ENCODE results near the gene TMEM141.
"Not testable (repeated sequence)": the region's sequence is repeated elsewhere in the genome, so short reads cannot be mapped to it uniquely, and the experiment has no call there.

The TMEM141 gene

DNA sequence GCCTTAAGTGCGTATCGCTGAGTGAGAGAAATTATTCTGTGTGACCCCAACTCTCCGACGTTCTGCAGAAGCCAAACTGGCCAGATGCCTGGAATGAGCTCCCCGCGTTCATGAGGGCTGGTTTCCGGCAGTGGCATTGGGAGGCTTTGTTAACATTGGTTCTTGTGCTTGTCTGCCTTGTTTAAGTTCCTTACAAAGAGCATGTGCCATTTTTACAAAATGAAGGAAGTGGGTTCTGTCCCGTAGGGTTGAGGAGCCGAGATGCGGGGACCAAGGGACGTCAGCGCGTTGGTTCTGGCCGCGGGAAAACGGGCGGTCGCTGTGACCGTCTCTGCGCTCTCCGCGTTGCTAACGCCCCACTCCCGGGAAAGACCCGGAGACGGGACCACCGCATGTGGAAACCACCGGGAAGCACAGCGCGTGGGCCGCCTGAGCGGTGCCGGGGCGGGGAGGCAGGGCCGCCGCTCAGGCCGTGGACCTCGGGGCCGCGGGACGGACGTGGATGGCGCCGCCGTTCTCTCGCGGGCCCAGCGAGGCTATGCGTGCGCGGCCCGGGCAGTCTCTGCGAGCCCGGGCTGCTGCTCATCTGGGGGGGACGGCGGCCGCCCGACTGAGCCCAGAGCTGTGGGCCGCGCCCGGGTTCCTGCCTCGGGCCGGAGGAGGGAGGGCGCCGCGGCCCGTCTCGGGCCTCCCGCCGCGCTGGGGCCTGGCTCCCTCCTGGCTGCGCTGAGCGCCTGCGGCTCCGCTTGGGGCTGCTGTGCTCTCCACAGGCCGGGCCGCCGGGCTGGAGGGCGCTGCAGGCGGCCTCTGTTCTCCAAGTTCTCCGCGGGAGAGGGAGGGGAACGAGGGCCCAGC, 30.1 kb downstream of the TMEM141 start:
- no peak for DNase-seq

DNA sequence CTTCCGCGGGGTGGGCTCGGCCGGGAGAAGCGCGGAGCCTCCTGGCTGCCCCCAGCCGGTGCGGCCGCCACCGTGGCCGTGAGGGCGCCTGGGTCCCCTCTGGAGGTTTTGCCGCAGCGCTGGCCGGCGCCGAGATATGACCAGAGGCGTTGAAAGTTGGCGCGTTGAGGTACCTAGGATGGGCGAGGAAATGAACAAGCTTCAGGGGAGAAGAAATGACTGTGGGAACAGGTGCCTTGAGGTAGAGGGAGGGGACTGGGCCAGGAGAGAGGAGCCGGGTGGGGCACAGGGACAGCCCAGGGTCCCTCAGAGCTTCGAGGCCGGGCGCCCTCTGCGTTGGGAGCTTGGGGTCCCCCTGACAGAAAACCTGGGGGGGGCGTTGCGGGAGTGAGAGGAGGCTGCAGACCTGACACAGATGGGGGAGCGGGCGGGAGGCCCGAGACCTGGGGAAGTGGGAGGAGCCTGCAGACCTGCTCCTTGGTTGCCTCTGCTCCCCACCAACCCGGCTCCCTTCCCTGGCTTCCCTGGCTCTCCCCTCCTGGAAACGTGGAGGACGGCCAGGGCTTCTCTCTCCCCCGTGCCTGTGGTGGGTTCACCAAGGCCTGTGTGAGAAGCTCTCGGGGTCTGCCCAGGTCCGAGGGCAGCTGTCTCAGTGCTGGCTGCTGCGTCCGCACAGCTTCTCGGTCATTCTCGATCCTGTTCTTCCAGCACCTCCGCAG, 30.8 kb downstream of the TMEM141 start:
- no peak for DNase-seq

DNA sequence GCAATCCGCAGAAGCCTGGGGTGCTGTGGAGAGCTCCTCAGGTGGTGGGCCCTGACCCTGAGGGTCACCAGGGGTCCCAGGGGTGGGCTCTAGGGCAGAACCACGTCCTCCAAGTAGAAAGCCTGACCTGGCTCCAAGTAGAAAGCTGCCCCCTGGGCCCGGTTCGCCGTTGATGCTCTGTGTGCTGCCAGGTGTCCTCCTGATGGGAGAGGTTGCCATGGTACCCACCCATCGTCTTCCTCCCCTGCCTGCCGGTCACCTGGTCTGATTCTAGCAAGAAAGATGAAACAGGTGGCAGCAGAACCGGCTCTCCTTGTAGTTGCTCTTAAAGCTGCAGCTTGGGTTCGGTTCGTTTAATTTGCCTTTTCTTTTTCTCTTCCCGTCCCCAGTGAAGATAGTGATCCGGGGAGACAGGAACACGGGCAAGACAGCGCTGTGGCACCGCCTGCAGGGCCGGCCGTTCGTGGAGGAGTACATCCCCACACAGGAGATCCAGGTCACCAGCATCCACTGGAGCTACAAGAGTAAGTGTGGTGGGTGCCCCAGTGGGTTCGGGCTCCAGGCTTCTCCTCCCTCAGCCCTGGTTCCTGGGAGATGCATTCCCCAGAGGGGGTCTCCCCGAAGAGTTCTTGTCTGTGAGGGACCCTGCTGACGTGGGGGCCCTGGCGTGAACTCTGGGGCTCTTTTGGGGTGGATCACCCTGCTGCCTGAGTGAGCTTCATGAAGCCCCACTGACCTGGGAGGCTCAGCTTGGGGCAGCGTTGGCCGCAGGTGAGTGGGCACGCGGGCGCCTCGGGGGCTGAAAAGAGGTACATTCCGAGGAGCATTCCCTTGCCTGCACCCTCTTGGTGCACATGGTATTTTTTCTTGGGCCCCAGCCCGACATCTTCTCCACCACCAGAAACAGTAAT, 32.2 kb downstream of the TMEM141 start:
- DNase-seq, result no peak

DNA sequence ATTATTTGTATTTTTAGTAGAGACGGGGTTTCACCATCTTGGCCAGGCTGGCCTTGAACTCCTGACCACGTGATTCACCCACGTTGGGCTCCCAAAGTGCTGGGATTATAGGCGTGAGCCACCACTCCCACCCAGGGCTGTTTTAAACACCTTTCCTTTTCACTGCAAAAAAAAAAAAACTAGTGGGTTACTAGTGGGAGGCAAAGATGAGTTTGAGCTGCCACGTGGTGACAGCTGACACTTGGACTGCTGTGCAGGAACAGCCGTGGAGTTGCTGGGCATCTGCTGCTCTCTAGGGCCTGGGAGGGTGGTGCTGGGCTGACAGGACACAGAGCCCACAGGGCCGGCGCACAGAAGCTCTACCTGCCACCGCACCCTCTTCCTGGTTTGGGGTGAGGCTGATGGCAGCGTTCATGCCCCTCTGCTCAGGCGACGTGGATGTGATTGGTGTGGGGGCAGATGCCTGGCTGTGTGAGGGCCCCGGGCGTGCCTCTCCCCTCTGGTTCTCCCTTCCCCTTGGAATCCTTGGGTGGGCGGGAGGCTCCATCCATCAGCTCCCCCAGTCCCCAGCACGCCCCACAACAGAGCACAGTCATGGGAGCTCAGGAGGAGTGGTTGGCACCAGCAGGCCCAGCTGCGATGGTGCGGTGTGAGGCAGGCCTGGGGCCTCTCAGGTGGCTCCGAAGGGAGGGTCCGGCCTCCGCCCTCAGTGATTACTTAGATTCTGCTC, 33.5 kb downstream of the TMEM141 start:
- no peak for DNase-seq

DNA sequence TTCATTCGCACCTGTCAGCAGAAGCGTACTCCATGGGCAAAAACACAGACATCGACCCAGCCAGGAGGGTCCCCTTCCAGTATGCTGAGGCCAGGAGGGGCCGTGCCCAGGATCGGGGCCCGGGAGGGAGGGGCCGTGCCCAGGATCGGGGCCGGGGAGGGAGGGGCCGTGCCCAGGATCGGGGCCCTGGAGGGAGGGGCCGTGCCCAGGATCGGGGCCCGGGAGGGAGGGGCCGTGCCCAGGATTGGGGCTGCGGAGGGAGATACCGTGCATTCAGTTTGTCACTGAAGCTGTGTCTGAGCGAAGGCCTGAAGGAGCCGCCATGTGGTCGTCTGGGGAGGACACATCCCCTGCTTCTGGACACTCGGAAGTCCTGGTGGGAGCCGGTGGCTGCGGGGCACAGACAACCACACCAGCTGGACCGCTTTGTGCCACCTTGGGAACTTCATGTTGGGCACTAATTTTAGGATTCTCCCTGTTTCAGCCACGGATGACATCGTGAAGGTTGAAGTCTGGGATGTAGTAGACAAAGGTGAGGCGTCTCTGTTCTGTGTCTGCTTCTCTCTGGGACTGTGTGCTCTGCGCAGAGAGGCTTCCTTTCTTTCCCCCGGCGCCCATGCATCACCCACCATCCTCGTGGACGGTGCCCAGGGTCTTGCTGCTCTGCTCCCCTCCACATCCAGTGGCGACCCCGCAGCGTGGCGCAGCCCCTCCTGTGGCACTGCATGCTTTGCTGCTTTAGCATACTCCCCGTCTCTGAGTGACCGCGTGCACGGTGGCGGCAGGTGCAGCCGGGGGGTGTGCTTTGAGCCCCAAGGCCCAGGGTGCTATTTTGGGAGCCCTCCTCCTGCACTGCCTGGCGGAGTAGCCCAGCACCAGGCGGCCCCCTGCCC, 34.4 kb downstream of the TMEM141 start:
- DNase-seq, result no peak

DNA sequence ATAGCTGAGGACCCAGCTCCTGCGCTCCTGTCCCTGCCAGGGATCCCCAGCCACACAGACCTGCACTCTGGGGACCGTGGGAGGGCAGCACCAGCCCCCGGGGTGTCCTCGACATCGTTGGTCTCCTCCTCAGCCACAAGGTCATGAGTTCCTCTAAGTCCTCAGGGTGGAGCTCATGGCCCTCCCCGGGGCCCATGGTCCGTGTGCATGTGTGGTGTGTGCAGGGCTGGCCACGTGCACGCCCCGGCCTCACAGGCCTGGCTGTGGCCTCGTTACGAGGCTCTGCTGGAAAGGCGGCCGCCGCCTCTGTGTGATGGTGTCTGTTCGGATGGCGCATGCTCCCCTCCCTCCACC, 35.0 kb downstream of the TMEM141 start:
- no peak for DNase-seq

DNA sequence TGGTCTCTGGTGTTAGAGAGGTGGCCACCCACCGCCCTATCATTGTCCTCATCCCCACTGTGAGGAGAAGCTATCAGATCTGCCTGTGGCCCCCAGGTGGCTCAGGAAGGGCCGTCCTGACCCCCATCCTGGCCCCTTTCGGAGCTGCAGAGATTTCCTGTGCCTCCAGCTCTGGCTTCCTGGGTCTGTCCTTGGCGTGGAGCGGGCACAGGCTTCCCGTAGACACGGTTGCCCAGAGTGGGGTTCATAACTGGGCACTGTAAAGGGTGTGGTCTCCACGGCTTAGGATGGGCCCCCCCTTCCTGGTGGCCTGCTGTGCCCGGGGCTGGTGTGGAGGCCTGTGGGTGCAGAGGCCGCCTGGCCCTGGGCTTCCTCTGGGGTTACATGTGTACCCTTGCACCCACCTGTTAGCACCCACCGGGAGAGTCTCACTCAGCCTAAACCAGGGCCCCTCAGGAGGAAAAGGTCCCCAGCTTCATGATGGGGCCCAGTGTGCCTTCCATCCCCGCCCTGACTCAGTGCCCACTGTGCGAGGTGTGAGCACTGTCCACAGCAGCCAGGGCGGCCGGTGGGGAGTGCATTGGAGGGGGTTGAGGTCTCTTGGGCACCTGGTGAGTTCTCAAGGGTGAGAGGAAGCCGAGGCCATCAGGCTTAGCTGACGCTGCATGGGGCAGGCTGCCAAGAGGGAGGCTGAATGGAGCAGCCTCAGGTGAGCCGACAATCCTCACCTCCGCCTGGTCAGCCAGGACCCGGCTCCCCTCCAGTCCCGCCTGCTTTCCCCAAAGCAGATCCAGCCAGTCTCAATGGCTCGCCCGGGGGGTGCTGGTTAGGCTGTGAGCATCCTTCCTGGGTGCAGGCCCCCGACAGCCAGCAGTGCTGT, 35.8 kb downstream of the TMEM141 start:
- no peak for DNase-seq

DNA sequence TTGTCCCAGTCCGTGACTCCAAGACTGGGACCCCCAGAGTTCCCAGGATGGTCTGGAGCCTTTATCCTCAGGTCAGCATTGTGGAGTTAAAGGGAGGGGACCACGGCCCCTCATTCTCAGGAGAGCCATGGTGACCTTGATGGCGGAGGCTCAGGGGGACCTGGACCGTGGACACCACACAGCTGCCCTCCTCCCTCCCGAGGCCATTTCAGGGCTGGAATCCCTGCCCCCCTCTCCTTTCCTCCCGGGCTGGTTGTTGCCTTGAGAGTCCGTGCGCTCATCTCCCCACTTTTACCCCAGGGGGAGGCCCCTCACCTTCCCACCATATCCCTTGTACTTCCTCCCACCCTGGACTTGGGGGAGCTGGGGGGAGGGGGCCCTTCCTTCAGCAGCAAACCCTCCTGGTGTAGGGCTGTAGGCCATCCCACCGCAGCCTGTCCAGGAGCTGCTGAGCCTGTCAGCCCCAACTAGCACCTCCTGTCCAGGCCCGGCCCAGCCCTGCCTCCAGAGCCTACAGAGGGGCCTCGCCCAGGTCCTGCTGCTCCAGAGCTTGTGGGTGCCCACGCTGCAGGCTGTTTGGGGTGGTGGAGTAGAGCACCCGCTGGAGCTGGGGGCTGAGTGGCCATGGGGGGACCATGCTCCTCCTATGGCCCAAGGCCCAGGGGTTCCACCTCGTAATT, 36.8 kb downstream of the TMEM141 start:
- DNase-seq, result no peak

DNA sequence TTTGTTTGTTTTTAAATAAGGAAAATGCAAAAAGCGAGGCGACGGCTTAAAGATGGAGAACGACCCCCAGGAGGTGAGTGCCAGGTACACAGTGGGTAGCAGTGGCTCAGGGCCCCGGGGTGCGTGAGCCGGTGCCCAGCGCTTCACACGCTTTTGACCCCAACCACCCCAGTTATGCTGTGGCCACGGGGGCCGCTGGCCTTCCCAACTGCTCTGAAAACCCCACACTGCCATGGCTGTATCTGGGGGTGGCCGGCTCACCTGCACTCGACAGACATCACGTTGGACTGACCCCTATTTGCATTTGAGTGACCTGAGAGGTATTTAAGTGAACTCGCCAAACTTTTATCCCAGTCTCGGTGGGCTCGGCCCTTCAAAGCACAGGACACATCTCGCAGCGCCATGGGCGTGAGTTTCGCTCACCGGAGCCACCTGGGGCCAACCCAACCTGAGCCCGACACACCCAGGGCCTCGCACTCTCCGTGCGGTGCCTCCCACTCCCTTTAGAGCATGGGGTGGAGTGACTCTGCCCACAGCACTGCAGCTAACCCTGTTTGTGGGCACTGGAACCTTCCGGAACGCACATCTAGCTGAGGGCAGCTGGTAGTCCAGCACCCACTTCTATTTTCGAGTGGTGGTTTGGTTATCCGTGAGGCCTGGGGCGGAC, 37.5 kb downstream of the TMEM141 start:
- DNase-seq, result no peak

DNA sequence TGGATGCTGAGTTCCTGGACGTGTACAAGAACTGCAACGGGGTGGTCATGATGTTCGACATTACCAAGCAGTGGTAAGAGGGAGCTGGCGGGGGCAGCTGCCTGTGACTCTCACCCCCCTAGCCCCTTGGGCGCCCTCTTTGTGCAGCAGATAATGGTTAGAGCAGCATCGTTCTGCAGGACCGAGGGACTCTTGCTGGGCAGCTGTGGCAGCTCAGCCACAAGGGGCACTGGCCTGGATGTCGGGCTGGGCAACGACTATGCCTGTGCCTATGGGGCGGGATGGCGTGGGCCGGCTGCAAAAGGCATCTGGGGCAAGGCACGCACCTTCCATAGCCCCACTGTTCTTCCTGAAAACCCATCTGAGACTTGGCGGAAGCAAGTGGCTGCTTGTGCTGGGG, 38.3 kb downstream of the TMEM141 start:
- DNase-seq, result no peak

DNA sequence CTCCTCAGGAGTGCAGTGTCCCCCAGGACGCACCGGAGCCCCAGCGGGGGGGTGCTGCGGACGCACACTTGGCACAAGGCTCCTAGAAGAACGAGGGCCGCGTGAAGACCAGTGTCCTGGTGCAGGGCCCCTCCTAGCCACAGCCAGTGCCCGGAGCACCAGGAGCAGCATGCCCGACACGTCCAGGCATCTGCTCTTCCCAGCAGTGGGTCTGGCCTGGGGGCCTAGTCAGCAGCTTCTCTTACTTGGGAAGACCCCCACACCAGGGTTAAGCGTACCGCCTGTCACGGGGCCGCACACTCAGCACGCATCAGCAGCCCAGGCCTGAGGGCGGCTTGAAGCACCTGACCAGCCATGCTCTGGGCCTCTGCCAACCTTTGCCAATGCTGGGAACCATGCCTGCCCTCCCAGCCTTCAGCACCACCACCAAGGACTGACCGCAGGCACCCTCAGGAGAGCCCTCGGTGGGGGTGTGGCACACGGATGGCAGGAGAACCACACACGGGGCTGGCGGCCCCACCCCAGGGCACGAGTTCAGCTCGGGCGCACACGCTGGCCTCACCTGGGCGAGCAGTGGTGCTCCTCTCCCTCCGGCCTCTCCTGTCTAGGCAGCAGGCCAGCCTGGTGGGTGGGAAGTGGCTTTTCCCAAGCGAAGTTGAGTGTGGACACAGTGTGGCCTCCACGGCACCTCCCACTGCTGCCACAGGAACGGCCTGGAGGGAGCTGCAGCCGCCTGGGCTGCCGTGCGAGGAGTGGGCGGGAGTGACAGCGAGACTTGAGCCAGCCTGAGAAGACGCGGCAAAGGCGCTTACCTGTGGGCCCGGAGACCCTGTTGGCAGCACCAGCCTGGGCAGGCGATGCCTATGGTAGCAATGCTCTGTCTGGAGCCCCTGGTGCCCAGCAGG, 39.1 kb downstream of the TMEM141 start:
- DNase-seq, result no peak

DNA sequence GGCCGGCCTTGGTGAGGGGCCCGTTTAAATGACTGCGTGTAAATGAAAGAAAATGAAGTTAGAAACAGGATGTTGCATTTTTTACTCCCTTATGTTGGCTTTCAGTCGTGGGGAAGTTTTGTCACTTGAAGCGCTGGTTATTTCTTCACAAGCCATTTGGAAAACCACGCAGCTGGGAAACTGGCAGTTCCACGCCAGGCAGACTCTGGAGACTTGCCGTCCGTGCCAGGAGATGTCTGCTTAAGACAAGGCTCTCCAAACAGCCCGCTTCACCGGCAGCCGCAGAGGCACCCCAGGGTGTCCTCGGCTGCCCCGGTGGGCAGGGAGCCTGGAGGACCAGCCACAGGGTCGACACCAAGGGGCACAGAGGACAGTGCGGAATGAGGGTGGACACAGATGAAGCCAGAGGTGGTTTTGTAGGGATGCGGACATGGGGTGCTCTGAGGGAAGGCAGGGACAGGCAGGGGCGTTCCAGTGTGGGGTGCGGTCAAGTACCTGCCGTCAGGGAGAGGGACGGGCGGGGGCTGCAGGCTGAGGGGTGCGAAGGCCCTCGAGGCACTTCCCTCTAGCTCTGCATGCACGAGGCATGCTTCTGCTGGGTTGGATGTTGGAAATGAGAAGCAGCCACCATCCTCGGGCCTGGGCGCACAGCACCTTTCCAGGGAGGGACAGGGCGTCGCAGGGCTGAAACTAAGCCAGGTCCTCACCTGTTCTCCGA, 40.0 kb downstream of the TMEM141 start:
- DNase-seq, result no peak

DNA sequence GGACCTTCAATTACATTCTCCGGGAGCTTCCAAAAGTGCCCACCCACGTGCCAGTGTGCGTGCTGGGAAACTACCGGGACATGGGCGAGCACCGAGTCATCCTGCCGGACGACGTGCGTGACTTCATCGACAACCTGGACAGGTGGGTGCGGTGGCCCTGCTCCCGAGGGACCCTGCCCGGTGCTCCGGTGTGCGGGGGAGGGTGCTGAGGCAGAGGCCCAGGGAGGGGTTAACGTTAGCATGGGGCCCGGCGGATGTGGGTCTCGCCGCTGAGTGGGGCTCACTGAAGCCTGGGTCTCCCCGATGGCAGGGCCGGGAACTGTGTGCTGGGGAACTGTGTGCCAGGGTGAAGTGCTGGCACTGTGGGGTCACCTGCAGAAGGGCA, 40.6 kb downstream of the TMEM141 start:
- DNase-seq, result no peak

DNA sequence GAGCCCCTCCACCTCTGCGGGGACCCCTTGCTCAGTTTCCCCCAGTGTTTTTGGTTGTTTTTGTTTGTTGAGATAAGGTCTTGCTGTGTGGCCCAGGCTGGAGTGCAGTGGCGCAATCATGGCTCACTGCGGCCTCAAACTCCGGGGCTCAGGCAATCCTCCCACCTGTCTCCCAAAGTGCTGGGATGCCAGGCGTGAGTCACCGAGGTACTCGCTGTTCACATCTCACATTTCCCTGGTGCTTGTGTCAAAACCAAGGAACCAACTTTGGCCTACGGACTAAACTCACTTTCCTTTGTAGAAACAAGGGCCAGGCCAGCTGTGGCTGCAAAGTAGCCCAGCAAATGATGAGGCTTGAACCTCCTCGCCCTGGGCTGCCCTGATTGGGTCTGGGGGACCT, 41.4 kb downstream of the TMEM141 start:
- no peak for DNase-seq

DNA sequence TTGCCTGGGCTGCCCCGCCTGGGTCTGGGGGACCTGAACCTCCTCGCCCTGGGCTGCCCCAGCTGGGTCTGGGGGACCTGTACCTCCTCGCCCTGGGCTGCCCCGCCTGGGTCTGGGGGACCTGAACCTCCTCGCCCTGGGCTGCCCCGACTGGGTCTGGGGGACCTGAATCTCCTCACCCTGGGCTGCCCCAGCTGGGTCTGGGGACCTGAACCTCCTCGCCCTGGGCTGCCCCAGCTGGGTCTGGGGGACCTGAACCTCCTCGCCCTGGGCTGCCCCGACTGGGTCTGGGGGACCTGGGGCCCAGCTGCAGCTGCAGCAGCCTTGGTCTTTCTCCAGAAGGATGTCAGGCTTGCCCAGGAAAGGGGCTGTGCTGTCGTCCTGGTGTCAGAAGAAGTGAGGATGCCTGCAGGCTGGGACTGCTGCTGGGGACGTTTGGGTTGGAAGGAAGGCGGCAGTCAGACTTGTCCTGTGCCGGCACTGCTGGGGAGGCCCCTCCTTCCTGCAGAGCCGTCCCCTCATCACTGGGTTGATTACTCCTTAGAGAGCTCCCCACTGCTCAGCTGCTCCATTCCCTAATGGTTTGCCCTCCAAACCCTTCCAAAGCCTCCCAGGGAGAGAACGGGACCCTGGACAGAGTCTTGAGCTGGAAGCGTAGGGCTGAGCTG, 42.4 kb downstream of the TMEM141 start:
- DNase-seq, result not testable (repeated sequence)

DNA sequence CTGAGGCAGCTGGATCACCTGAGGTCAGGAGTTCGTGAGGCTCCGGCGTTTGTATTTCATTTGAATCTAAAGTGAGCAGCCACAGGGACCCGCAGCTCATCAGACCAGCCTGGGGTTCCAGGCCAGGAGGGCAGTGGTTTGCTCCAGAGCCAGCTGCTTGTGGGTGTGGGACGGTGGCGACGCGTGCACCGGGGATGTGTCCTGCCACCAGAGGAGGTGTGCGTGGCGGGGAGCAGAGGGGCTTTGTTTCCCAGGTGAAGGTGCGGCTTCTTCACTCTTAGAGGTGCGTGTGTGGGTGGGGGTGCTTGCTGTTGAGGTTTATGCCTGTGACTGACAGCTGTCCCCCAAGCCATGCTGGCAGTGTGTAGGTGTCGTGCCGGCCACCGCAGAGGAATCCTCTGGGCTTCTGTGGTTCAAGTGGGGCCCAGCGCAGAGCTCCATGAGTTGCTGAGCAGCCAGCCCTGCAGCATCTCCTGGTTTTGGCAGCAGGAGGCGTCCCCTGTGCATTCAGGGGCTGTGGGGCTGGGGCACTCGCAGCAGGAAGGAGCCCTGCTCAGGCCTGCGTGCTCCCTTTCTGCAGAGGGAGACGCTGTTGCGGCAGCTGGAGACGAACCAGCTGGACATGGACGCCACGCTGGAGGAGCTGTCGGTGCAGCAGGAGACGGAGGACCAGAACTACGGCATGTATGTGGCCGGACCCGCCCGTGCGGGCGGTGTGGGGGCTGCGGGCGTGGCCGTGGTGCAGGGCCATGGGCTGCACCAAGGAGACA, 44.2 kb downstream of the TMEM141 start:
- DNase-seq, result no peak
